Measurements from ENCODE around the gene RAB36. TPM values are rescaled to one million over a fixed set of nuclear protein-coding genes. Genes with fewer than 3 reads are reported as not detected.

Gene RAB36
- total RNA-seq, 2 donors from 2014 or later = 2.6 to 3.3 TPM

DNA sequence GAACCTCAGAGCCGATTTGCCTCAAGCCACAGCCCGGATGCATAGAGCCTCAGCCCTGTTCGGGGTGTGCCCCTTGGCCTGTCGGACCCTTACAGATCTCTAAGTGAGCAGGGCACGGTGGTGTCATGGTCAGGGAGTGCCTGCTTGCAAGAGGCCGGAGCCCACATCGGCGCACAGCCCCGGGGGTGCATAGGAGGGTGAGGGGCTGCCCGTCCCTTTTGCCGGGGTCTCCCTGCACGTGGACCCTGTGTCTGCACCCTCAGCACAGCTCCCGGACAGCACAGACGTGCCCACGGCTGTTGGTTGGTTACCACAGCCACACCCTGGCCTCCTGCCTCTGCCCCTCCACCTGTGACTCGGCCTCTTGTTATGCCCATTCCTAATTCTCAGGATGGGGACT lies 6.5 kb downstream of the RAB36 start:
- H3K9ac ChIP-seq (ENCODE audit: extremely low read depth, low read length, poor library complexity, severe bottlenecking) = no peak overlapping the region
- H3K9me3 ChIP-seq (ENCODE audit: control insufficient read depth, low read length) = no peaks in the 10 kb centered on the region
- no peaks in the 10 kb centered on the region for H3K36me3 ChIP-seq (ENCODE audit: control insufficient read depth, insufficient read depth, low read length)
- no peak overlapping the region for H3K4me3 Mint-ChIP-seq
- 92 to 93% methylated on average over 5 to 16 of the region's 16 CpGs for WGBS, 2 experiments (ENCODE audit: insufficient coverage in 1 of 2, insufficient read length in 1 of 2)
- no peak overlapping the region for H3K4me3 ChIP-seq (ENCODE audit: low read length)
- no peak for DNase-seq
- H3K27ac Mint-ChIP-seq = no peak overlapping the region
- H3K4me1 Mint-ChIP-seq = peaks cover 6% of the 10 kb centered on the region
- no peaks in the 10 kb centered on the region for H3K4me1 ChIP-seq (ENCODE audit: control insufficient read depth, insufficient read depth, low read length)
- H3K27me3 ChIP-seq (ENCODE audit: control insufficient read depth, insufficient read depth, low read length, poor library complexity, severe bottlenecking) = no peaks in the 10 kb centered on the region
- peaks cover 3% of the 10 kb centered on the region for H3K36me3 Mint-ChIP-seq (ENCODE audit: low read depth)
- no peaks in the 10 kb centered on the region for H3K9me3 Mint-ChIP-seq
- TF ChIP-seq, protein P1, sequence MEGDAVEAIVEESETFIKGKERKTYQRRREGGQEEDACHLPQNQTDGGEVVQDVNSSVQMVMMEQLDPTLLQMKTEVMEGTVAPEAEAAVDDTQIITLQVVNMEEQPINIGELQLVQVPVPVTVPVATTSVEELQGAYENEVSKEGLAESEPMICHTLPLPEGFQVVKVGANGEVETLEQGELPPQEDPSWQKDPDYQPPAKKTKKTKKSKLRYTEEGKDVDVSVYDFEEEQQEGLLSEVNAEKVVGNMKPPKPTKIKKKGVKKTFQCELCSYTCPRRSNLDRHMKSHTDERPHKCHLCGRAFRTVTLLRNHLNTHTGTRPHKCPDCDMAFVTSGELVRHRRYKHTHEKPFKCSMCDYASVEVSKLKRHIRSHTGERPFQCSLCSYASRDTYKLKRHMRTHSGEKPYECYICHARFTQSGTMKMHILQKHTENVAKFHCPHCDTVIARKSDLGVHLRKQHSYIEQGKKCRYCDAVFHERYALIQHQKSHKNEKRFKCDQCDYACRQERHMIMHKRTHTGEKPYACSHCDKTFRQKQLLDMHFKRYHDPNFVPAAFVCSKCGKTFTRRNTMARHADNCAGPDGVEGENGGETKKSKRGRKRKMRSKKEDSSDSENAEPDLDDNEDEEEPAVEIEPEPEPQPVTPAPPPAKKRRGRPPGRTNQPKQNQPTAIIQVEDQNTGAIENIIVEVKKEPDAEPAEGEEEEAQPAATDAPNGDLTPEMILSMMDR (conservative IDR thresholded peaks at IDR 0.05) = no peak
- H3K27me3 Mint-ChIP-seq (ENCODE audit: insufficient read depth) = peaks cover 13% of the 10 kb centered on the region
- no peak overlapping the region for H3K27ac ChIP-seq (ENCODE audit: low read depth, low read length)

DNA sequence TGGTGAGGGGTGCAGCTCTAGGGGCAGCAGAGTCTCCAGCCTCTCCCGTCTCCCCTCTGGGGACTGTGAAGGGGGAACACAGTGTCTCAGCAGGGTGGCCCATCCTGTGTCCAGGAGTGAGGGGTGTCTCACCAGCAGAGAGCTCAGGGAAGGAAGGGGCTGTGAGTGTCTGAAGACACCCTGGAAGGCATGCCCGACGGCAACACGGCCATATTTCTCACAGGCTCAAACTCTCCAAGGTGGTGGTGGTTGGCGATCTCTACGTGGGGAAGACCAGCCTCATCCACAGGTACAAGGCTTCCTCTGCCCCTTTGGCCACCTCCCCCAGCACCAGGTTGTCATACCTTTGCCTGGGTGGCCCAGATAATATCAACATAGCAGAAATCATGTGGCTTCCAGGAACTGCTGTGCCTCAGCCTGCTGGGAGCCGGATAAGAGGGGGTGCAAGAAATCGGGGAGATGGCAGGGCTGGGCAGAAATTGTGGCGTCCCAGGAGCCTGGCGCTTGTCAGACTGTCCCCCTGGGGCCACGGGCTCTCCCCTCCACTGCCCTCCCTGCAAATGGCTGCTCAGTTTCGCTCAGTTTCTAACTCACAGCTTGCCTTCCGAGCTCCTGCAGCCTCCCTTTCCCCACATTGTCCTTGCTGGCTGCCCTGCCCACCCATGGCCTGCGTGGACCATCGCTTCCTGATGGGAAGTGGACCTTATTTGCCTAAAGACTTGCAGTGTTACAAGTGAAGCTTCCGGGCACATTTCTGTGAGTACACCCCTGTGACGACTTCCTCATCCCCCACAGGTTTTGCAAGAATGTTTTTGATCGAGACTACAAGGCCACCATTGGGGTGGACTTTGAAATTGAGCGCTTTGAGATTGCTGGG lies 7.2 kb downstream of the RAB36 start:
- no peaks in the 10 kb centered on the region for H3K36me3 ChIP-seq (ENCODE audit: control insufficient read depth, insufficient read depth, low read length)
- H3K4me1 ChIP-seq (ENCODE audit: control insufficient read depth, insufficient read depth, low read length) = no peaks in the 10 kb centered on the region
- no peak overlapping the region for H3K4me3 ChIP-seq (ENCODE audit: low read length)
- no peak overlapping the region for H3K27ac ChIP-seq (ENCODE audit: low read depth, low read length)
- no peaks in the 10 kb centered on the region for H3K9me3 Mint-ChIP-seq
- H3K36me3 Mint-ChIP-seq (ENCODE audit: low read depth) = peaks cover 3% of the 10 kb centered on the region
- no peaks in the 10 kb centered on the region for H3K27me3 ChIP-seq (ENCODE audit: control insufficient read depth, insufficient read depth, low read length, poor library complexity, severe bottlenecking)
- H3K4me1 Mint-ChIP-seq = peaks cover 6% of the 10 kb centered on the region
- no peak overlapping the region for H3K27ac Mint-ChIP-seq
- no peak overlapping the region for H3K4me3 Mint-ChIP-seq
- TF ChIP-seq, protein P1 (conservative IDR thresholded peaks at IDR 0.05) = no peak
- no peak for DNase-seq
- H3K9me3 ChIP-seq (ENCODE audit: control insufficient read depth, low read length) = no peaks in the 10 kb centered on the region
- H3K9ac ChIP-seq (ENCODE audit: extremely low read depth, low read length, poor library complexity, severe bottlenecking) = no peak overlapping the region
- WGBS, 2 experiments (ENCODE audit: insufficient coverage in 1 of 2, insufficient read length in 1 of 2) = 90 to 95% methylated on average over 10 to 19 of the region's 19 CpGs
- peaks cover 10% of the 10 kb centered on the region for H3K27me3 Mint-ChIP-seq (ENCODE audit: insufficient read depth)

DNA sequence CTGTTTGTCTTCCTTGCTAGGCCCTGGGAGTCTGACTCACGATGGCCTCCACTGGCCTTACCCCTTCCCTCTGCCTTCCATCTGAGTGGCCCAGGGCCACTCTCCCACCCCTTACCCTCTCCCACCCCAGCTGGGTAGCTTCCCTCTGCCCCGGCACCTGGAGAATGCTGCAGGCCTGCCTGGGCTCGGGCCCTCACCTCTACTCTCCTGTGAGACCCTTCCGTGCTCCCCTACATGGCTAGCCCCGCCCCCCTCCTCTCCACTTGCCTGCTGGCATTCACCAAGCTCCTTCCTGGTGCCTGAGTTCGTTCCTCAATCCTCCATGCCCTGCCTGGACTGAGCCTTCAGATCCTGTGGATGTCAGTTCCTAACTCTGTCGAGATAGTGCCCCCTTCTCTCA lies 8.7 kb downstream of the RAB36 start:
- 78 to 83% methylated on average over 4 to 7 of the region's 7 CpGs for WGBS, 2 experiments (ENCODE audit: insufficient coverage in 1 of 2, insufficient read length in 1 of 2)
- H3K9me3 Mint-ChIP-seq = no peaks in the 10 kb centered on the region
- H3K9me3 ChIP-seq (ENCODE audit: control insufficient read depth, low read length) = no peaks in the 10 kb centered on the region
- H3K36me3 ChIP-seq (ENCODE audit: control insufficient read depth, insufficient read depth, low read length) = no peaks in the 10 kb centered on the region
- no peak overlapping the region for H3K27ac Mint-ChIP-seq
- no peaks in the 10 kb centered on the region for H3K4me1 ChIP-seq (ENCODE audit: control insufficient read depth, insufficient read depth, low read length)
- no peak for DNase-seq
- H3K27me3 Mint-ChIP-seq (ENCODE audit: insufficient read depth) = no peaks in the 10 kb centered on the region
- H3K27ac ChIP-seq (ENCODE audit: low read depth, low read length) = no peak overlapping the region
- no peak overlapping the region for H3K9ac ChIP-seq (ENCODE audit: extremely low read depth, low read length, poor library complexity, severe bottlenecking)
- no peak overlapping the region for H3K4me3 Mint-ChIP-seq
- H3K36me3 Mint-ChIP-seq (ENCODE audit: low read depth) = peaks cover 3% of the 10 kb centered on the region
- no peak overlapping the region for H3K4me3 ChIP-seq (ENCODE audit: low read length)
- TF ChIP-seq, protein P1 (conservative IDR thresholded peaks at IDR 0.05) = no peak
- H3K27me3 ChIP-seq (ENCODE audit: control insufficient read depth, insufficient read depth, low read length, poor library complexity, severe bottlenecking) = no peaks in the 10 kb centered on the region
- H3K4me1 Mint-ChIP-seq = peaks cover 14% of the 10 kb centered on the region
